Measurements from ENCODE around the gene NUMB. TPM values are rescaled to one million over a fixed set of nuclear protein-coding genes. Genes with fewer than 3 reads are reported as not detected.
A peak's percentile ranks its signal among the peaks of the same experiment; 100 is the strongest.

Gene NUMB
- total and polyA plus RNA-seq, 4 donors, result 27.2 to 99.3 (median 50.6) TPM

- no peaks in the 10 kb centered on the region for H3K4me1 ChIP-seq (ENCODE audit: control insufficient read depth in 1 of 2, insufficient read depth in 2 of 2, low read length in 2 of 2)
- H3K4me3 ChIP-seq (ENCODE audit: low read length in 2 of 2), result no peak overlapping the region
- WGBS, 2 donors, result 94 to 96% methylated on average over 5 of the region's 5 CpGs
- ATAC-seq (ENCODE audit: low FRiP score), result no peak
- H3K36me3 ChIP-seq (ENCODE audit: control insufficient read depth in 1 of 2, insufficient read depth in 2 of 2, low read length in 1 of 2), result peaks cover 8 to 9% of the 10 kb centered on the region in 2 donors
- intact Hi-C loops (cut with DNase I), result no loop called here
- no peak overlapping the region for H3K27ac ChIP-seq (ENCODE audit: low read depth in 1 of 2, low read length in 2 of 2)
- no peaks in the 10 kb centered on the region for H3K27me3 ChIP-seq (ENCODE audit: control insufficient read depth in 1 of 2, insufficient read depth in 2 of 2, low read length in 1 of 2)
- DNase-seq, result no peak
- H3K9me3 ChIP-seq (ENCODE audit: control insufficient read depth, low read length), result no peaks in the 10 kb centered on the region
Observed at GRCh38 chr14:73280903-73281302, 177.4 kb downstream of the NUMB start.

GRCh38 chr14:73277376-73277775, 181.0 kb downstream of the NUMB start:
- ATAC-seq (ENCODE audit: low FRiP score) (no peak), DNase-seq (no peak)
- no peak overlapping the region for H3K4me3 ChIP-seq (ENCODE audit: low read length in 2 of 2)
- H3K4me1 ChIP-seq (ENCODE audit: control insufficient read depth in 1 of 2, insufficient read depth in 2 of 2, low read length in 2 of 2), result no peaks in the 10 kb centered on the region
- H3K9me3 ChIP-seq (ENCODE audit: control insufficient read depth, low read length), result no peaks in the 10 kb centered on the region
- no peaks in the 10 kb centered on the region for H3K27me3 ChIP-seq (ENCODE audit: control insufficient read depth in 1 of 2, insufficient read depth in 2 of 2, low read length in 1 of 2)
- WGBS, 2 donors, result 94 to 98% methylated on average over 2 of the region's 2 CpGs
- H3K27ac ChIP-seq (ENCODE audit: low read depth in 1 of 2, low read length in 2 of 2), result no peak overlapping the region
- H3K36me3 ChIP-seq (ENCODE audit: control insufficient read depth in 1 of 2, insufficient read depth in 2 of 2, low read length in 1 of 2), result peaks cover 5 to 7% of the 10 kb centered on the region in 2 donors
- intact Hi-C loops (cut with DNase I), result no loop called here

GRCh38 chr14:73276836-73277235, 181.5 kb downstream of the NUMB start:
- Histone ChIP-seq H3K4me3 (ENCODE audit: low read length in 2 of 2) (no peak overlapping the region), H3K27ac (ENCODE audit: low read depth in 1 of 2, low read length in 2 of 2) (no peak overlapping the region), H3K9me3 (ENCODE audit: control insufficient read depth, low read length) (no peaks in the 10 kb centered on the region), H3K27me3 (ENCODE audit: control insufficient read depth in 1 of 2, insufficient read depth in 2 of 2, low read length in 1 of 2) (no peaks in the 10 kb centered on the region), H3K4me1 (ENCODE audit: control insufficient read depth in 1 of 2, insufficient read depth in 2 of 2, low read length in 2 of 2) (no peaks in the 10 kb centered on the region), H3K36me3 (ENCODE audit: control insufficient read depth in 1 of 2, insufficient read depth in 2 of 2, low read length in 1 of 2) (peaks cover 3 to 5% of the 10 kb centered on the region in 2 donors)
- 87 to 91% methylated on average over 7 of the region's 7 CpGs for WGBS, 2 donors
- intact Hi-C loops (cut with DNase I), result no loop called here
- DNase-seq (no peak), ATAC-seq (ENCODE audit: low FRiP score) (no peak)

- Histone ChIP-seq H3K4me1 (ENCODE audit: control insufficient read depth in 1 of 2, insufficient read depth in 2 of 2, low read length in 2 of 2) (no peaks in the 10 kb centered on the region), H3K36me3 (ENCODE audit: control insufficient read depth in 1 of 2, insufficient read depth in 2 of 2, low read length in 1 of 2) (peaks cover 3% of the 10 kb centered on the region in 2 donors), H3K9me3 (ENCODE audit: control insufficient read depth, low read length) (no peaks in the 10 kb centered on the region), H3K27ac (ENCODE audit: low read depth in 1 of 2, low read length in 2 of 2) (no peak overlapping the region), H3K27me3 (ENCODE audit: control insufficient read depth in 1 of 2, insufficient read depth in 2 of 2, low read length in 1 of 2) (no peaks in the 10 kb centered on the region), H3K4me3 (ENCODE audit: low read length in 2 of 2) (no peak overlapping the region)
- 84 to 87% methylated on average over 4 of the region's 4 CpGs for WGBS, 2 donors
- no peak for DNase-seq
- ATAC-seq (ENCODE audit: low FRiP score), result no peak
- intact Hi-C loops (cut with DNase I), result no loop called here
Observed at GRCh38 chr14:73273799-73274198, 184.5 kb downstream of the NUMB start.

- 23 to 26% methylated on average over 6 of the region's 6 CpGs for WGBS, 2 donors
- H3K9me3 ChIP-seq (ENCODE audit: control insufficient read depth, low read length), result no peaks in the 10 kb centered on the region
- no peak overlapping the region for H3K4me3 ChIP-seq (ENCODE audit: low read length in 2 of 2)
- ATAC-seq (ENCODE audit: low FRiP score), result no peak
- no peak overlapping the region for H3K27ac ChIP-seq (ENCODE audit: low read depth in 1 of 2, low read length in 2 of 2)
- no peak for DNase-seq
- no peaks in the 10 kb centered on the region for H3K4me1 ChIP-seq (ENCODE audit: control insufficient read depth in 1 of 2, insufficient read depth in 2 of 2, low read length in 2 of 2)
- H3K27me3 ChIP-seq (ENCODE audit: control insufficient read depth in 1 of 2, insufficient read depth in 2 of 2, low read length in 1 of 2), result no peaks in the 10 kb centered on the region
- intact Hi-C loops (cut with DNase I), result no loop called here
- peaks cover 3% of the 10 kb centered on the region in 2 donors for H3K36me3 ChIP-seq (ENCODE audit: control insufficient read depth in 1 of 2, insufficient read depth in 2 of 2, low read length in 1 of 2)
Observed at GRCh38 chr14:73272393-73272792, 186.0 kb downstream of the NUMB start.

GRCh38 chr14:73269729-73270531, 188.4 kb downstream of the NUMB start:
- H3K4me1 ChIP-seq (ENCODE audit: control insufficient read depth in 1 of 2, insufficient read depth in 2 of 2, low read length in 2 of 2), result no peaks in the 10 kb centered on the region
- H3K27ac ChIP-seq (ENCODE audit: low read depth in 1 of 2, low read length in 2 of 2), result peak overlapping the region in 1 of 2 donors; percentile 58
- DNase-seq (peak; percentile 77 to 86), ATAC-seq (ENCODE audit: low FRiP score) (peak; percentile 85)
- H3K9me3 ChIP-seq (ENCODE audit: control insufficient read depth, low read length), result no peaks in the 10 kb centered on the region
- intact Hi-C loops (cut with DNase I), result no loop called here
- WGBS, 2 donors, result 3 to 4% methylated on average over 48 of the region's 48 CpGs
- H3K36me3 ChIP-seq (ENCODE audit: control insufficient read depth in 1 of 2, insufficient read depth in 2 of 2, low read length in 1 of 2), result no peaks in the 10 kb centered on the region
- H3K27me3 ChIP-seq (ENCODE audit: control insufficient read depth in 1 of 2, insufficient read depth in 2 of 2, low read length in 1 of 2), result no peaks in the 10 kb centered on the region
- peak overlapping the region; percentile 28 to 29 for H3K4me3 ChIP-seq (ENCODE audit: low read length in 2 of 2)

GRCh38 chr14:73267474-73267873, 190.9 kb downstream of the NUMB start:
- intact Hi-C loops (cut with DNase I), result no loop called here
- DNase-seq (no peak), ATAC-seq (ENCODE audit: low FRiP score) (no peak)
- Histone ChIP-seq H3K4me1 (ENCODE audit: control insufficient read depth in 1 of 2, insufficient read depth in 2 of 2, low read length in 2 of 2) (no peaks in the 10 kb centered on the region), H3K27me3 (ENCODE audit: control insufficient read depth in 1 of 2, insufficient read depth in 2 of 2, low read length in 1 of 2) (no peaks in the 10 kb centered on the region), H3K27ac (ENCODE audit: low read depth in 1 of 2, low read length in 2 of 2) (no peak overlapping the region), H3K36me3 (ENCODE audit: control insufficient read depth in 1 of 2, insufficient read depth in 2 of 2, low read length in 1 of 2) (no peaks in the 10 kb centered on the region), H3K9me3 (ENCODE audit: control insufficient read depth, low read length) (no peaks in the 10 kb centered on the region), H3K4me3 (ENCODE audit: low read length in 2 of 2) (no peak overlapping the region)
- WGBS, 2 donors, result 96% methylated on average over 6 of the region's 6 CpGs

GRCh38 chr14:73266317-73266716, 192.0 kb downstream of the NUMB start:
- WGBS, 2 donors, result 87 to 89% methylated on average over 7 of the region's 7 CpGs
- ATAC-seq (ENCODE audit: low FRiP score) (no peak), DNase-seq (no peak)
- Histone ChIP-seq H3K9me3 (ENCODE audit: control insufficient read depth, low read length) (no peaks in the 10 kb centered on the region), H3K27me3 (ENCODE audit: control insufficient read depth in 1 of 2, insufficient read depth in 2 of 2, low read length in 1 of 2) (no peaks in the 10 kb centered on the region), H3K27ac (ENCODE audit: low read depth in 1 of 2, low read length in 2 of 2) (no peak overlapping the region), H3K36me3 (ENCODE audit: control insufficient read depth in 1 of 2, insufficient read depth in 2 of 2, low read length in 1 of 2) (no peaks in the 10 kb centered on the region), H3K4me1 (ENCODE audit: control insufficient read depth in 1 of 2, insufficient read depth in 2 of 2, low read length in 2 of 2) (no peaks in the 10 kb centered on the region), H3K4me3 (ENCODE audit: low read length in 2 of 2) (no peak overlapping the region)
- intact Hi-C loops (cut with DNase I), result no loop called here

- intact Hi-C loops (cut with DNase I), result no loop called here
- no peaks in the 10 kb centered on the region for H3K4me1 ChIP-seq (ENCODE audit: control insufficient read depth in 1 of 2, insufficient read depth in 2 of 2, low read length in 2 of 2)
- H3K9me3 ChIP-seq (ENCODE audit: control insufficient read depth, low read length), result no peaks in the 10 kb centered on the region
- 94 to 95% methylated on average over 3 of the region's 3 CpGs for WGBS, 2 donors
- H3K27ac ChIP-seq (ENCODE audit: low read depth in 1 of 2, low read length in 2 of 2), result no peak overlapping the region
- H3K4me3 ChIP-seq (ENCODE audit: low read length in 2 of 2), result no peak overlapping the region
- ATAC-seq (ENCODE audit: low FRiP score), result no peak
- no peak for DNase-seq
- H3K27me3 ChIP-seq (ENCODE audit: control insufficient read depth in 1 of 2, insufficient read depth in 2 of 2, low read length in 1 of 2), result no peaks in the 10 kb centered on the region
- H3K36me3 ChIP-seq (ENCODE audit: control insufficient read depth in 1 of 2, insufficient read depth in 2 of 2, low read length in 1 of 2), result no peaks in the 10 kb centered on the region
Observed at GRCh38 chr14:73265721-73266046, 192.7 kb downstream of the NUMB start.

Measured in aorta (tissue), 5 donors.